ENCODE data around the gene RAD51AP2. TPM values are rescaled to one million over a fixed set of nuclear protein-coding genes. Genes with fewer than 3 reads are reported as not detected.

Gene RAD51AP2
- total and polyA plus RNA-seq, 2 donors (not counting 1 experiment from before 2014, with no cell fraction given), result 0.02 to 0.17 TPM

DNA sequence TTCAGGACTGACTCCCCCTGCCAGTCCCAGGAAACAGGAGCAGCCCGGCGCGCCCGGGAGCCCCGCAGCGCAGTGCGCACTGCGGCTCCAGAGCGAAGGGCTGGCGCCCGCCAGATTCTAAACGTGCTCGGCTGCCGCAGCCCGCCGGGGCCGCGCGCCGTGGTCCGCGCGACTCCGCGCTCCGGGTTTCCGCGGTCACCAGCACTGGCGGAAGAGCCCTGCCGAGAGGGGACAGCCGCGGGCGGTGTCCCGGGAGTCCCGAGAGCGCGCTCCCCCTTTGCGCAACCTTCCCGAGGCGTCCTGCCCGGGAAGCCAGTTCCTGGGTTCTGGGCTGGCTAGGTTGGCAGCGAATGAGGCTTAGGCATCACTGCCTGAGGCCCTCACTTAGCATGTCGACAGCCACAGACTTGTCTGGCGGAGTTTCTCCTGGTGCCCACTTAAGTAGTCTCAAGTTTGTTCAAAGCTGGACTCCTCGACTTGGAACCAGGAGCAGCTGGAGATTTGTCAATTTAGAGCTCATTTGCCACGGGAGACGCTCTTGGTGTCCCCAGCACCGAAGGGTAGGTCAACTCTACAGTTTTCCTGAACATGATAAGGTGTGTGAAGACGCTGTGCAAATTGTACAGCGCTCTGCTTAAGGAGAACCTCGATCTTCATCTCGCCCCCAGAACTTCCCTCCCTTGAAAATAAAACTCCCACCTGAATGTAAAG, 20.8 kb upstream of the RAD51AP2 start:
- TF ChIP-seq CTCF (conservative IDR thresholded peaks at IDR 0.05 in 1 of 2, IDR thresholded peaks at IDR 0.05 in 1 of 2; ENCODE audit: low read depth in 1 of 2, low read length in 2 of 2) (no peak), EZH2 (IDR thresholded peaks at IDR 0.05; ENCODE audit: low read length, missing control alignments) (no peak)
- Histone ChIP-seq H3K27ac (ENCODE audit: insufficient read depth, low read length) (peak overlapping the region; percentile 62), H3K9me3 (ENCODE audit: control insufficient read depth, insufficient read depth, low read depth, low read length) (no peaks in the 10 kb centered on the region), H3K27me3 (ENCODE audit: control insufficient read depth, insufficient read depth, low read length) (peaks cover 2% of the 10 kb centered on the region), H3K9ac (ENCODE audit: insufficient read depth, low read length) (peak overlapping the region; percentile 40), H2AFZ (ENCODE audit: low read length) (peak overlapping the region; percentile 81), H4K20me1 (ENCODE audit: control insufficient read depth, extremely low read depth, insufficient read depth, low read length) (no peaks in the 10 kb centered on the region), H3K79me2 (ENCODE audit: control insufficient read depth, insufficient read depth, low read length) (no peaks in the 10 kb centered on the region), H3K4me1 (ENCODE audit: control insufficient read depth, extremely low read depth, insufficient read depth, low read length) (peaks cover 5% of the 10 kb centered on the region), H3K4me2 (ENCODE audit: extremely low read depth, insufficient read depth, low read length) (peak overlapping the region; percentile 95), H3K36me3 (ENCODE audit: control insufficient read depth, insufficient read depth, low read length) (no peaks in the 10 kb centered on the region), H3K4me3 (replicated peaks in 1 of 4; ENCODE audit: control extremely low read depth in 1 of 4, insufficient read depth in 1 of 4, low read depth in 3 of 4, low read length in 4 of 4) (peak overlapping the region; percentile 60 to 96 (median 62))
- DNase-seq (ENCODE audit: low read depth in 2 of 2), result peak; percentile 77 to 78

DNA sequence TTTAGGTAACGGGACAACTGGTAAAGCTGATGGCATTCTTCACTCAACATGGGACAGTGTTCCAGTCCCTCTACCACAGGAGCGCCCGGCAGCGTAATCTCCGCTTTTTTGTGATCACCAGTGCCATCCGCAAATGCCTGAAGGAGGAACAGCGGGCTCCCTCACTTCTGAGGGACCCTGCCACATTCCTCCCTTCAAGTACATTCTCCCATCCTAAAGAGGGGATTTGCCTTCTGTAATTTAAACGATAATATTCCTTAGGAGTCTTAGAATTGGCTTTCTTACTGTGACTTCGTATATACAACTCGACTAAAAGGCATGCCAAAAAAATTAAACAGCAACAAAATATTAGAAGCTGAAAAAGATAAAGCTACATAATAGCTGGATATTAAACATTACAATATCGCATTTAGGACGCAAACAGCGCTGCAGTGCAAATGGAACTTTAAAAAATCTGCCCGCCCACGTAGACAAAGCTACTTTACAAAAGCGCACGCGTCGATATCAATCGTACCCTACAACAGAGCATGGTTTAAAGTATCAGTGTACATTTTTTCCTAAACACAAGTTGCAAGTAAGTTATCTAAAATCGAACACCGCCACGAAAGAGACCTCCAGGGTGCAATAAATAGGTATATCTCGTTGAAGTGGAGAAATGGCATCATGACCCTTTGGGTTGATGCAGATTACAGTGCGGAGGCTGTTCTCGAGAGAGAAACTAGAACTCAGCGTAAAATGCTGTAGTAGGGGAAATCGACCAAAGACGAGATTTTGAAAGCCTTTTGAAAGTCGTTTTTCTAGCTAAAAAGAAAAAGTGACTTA, 20.0 kb upstream of the RAD51AP2 start:
- Histone ChIP-seq H3K36me3 (ENCODE audit: control insufficient read depth, insufficient read depth, low read length) (no peaks in the 10 kb centered on the region), H3K9me3 (ENCODE audit: control insufficient read depth, insufficient read depth, low read depth, low read length) (no peaks in the 10 kb centered on the region), H3K4me2 (ENCODE audit: extremely low read depth, insufficient read depth, low read length) (peak overlapping the region; percentile 95), H3K27me3 (ENCODE audit: control insufficient read depth, insufficient read depth, low read length) (peaks cover 2% of the 10 kb centered on the region), H3K27ac (ENCODE audit: insufficient read depth, low read length) (peak overlapping the region; percentile 62), H2AFZ (ENCODE audit: low read length) (peak overlapping the region; percentile 81), H3K79me2 (ENCODE audit: control insufficient read depth, insufficient read depth, low read length) (no peaks in the 10 kb centered on the region), H3K4me1 (ENCODE audit: control insufficient read depth, extremely low read depth, insufficient read depth, low read length) (peaks cover 5% of the 10 kb centered on the region), H3K9ac (ENCODE audit: insufficient read depth, low read length) (peak overlapping the region; percentile 40), H3K4me3 (replicated peaks in 1 of 4; ENCODE audit: control extremely low read depth in 1 of 4, insufficient read depth in 1 of 4, low read depth in 3 of 4, low read length in 4 of 4) (peak overlapping the region; percentile 60 to 96 (median 62)), H4K20me1 (ENCODE audit: control insufficient read depth, extremely low read depth, insufficient read depth, low read length) (no peaks in the 10 kb centered on the region)
- TF ChIP-seq CTCF (conservative IDR thresholded peaks at IDR 0.05 in 1 of 2, IDR thresholded peaks at IDR 0.05 in 1 of 2; ENCODE audit: low read depth in 1 of 2, low read length in 2 of 2), result no peak
- TF ChIP-seq EZH2 (IDR thresholded peaks at IDR 0.05; ENCODE audit: low read length, missing control alignments), result no peak
- DNase-seq (ENCODE audit: low read depth in 2 of 2), result peak in 1 of 2 donors; percentile 65

DNA sequence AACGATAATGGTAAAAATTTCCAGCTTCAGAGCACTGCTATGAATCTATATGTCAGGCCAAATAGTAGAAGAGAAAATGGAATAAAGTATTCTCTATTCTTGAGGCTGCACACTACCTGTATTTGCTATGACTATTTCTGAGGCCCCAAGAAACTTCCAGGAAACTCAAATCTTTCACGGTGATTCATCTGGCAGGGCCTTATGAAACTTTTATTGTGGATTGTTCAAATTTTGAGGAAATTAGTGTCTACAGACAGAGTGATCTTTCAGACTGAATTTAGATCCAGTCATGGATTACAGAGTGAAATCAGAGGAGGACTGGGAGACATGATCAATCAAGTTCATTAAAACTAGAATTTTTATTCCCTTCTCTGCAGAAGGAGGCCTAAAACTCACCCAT, 18.2 kb upstream of the RAD51AP2 start:
- Histone ChIP-seq H2AFZ (ENCODE audit: low read length) (no peak overlapping the region), H3K4me2 (ENCODE audit: extremely low read depth, insufficient read depth, low read length) (no peak overlapping the region), H3K9me3 (ENCODE audit: control insufficient read depth, insufficient read depth, low read depth, low read length) (no peaks in the 10 kb centered on the region), H3K27me3 (ENCODE audit: control insufficient read depth, insufficient read depth, low read length) (no peaks in the 10 kb centered on the region), H3K36me3 (ENCODE audit: control insufficient read depth, insufficient read depth, low read length) (no peaks in the 10 kb centered on the region), H4K20me1 (ENCODE audit: control insufficient read depth, extremely low read depth, insufficient read depth, low read length) (no peaks in the 10 kb centered on the region), H3K9ac (ENCODE audit: insufficient read depth, low read length) (no peak overlapping the region), H3K79me2 (ENCODE audit: control insufficient read depth, insufficient read depth, low read length) (no peaks in the 10 kb centered on the region), H3K27ac (ENCODE audit: insufficient read depth, low read length) (no peak overlapping the region), H3K4me1 (ENCODE audit: control insufficient read depth, extremely low read depth, insufficient read depth, low read length) (peaks cover 5% of the 10 kb centered on the region), H3K4me3 (replicated peaks in 1 of 4; ENCODE audit: control extremely low read depth in 1 of 4, insufficient read depth in 1 of 4, low read depth in 3 of 4, low read length in 4 of 4) (no peak overlapping the region)
- TF ChIP-seq EZH2 (IDR thresholded peaks at IDR 0.05; ENCODE audit: low read length, missing control alignments) (no peak), CTCF (conservative IDR thresholded peaks at IDR 0.05 in 1 of 2, IDR thresholded peaks at IDR 0.05 in 1 of 2; ENCODE audit: low read depth in 1 of 2, low read length in 2 of 2) (no peak)
- peak in 1 of 2 donors; percentile 59 for DNase-seq (ENCODE audit: low read depth in 2 of 2)
